ENCODE results near the gene MUC5B.

MUC5B gene

GRCh38 chr11:1285876-1286275, 63.0 kb downstream of the MUC5B start:
- DNase-seq (ENCODE audit: low spot score): no peak

GRCh38 chr11:1287928-1288327, 65.1 kb downstream of the MUC5B start:
- DNase-seq (ENCODE audit: low spot score): no peak

GRCh38 chr11:1288426-1289151, 65.7 kb downstream of the MUC5B start:
- DNase-seq (ENCODE audit: low spot score): no peak

GRCh38 chr11:1289211-1289935, 66.5 kb downstream of the MUC5B start:
- no peak for DNase-seq (ENCODE audit: low spot score)

- no peak for DNase-seq (ENCODE audit: low spot score)
Measured at GRCh38 chr11:1290052-1291040, 67.5 kb downstream of the MUC5B start.

GRCh38 chr11:1291295-1292017, 68.6 kb downstream of the MUC5B start:
- DNase-seq (ENCODE audit: low spot score): no peak

- DNase-seq (ENCODE audit: low spot score): no peak
Measured at GRCh38 chr11:1292018-1292643, 69.3 kb downstream of the MUC5B start.

GRCh38 chr11:1292644-1293618, 70.1 kb downstream of the MUC5B start:
- peak; percentile 10 for DNase-seq (ENCODE audit: low spot score)

GRCh38 chr11:1293619-1294015, 70.8 kb downstream of the MUC5B start:
- DNase-seq (ENCODE audit: low spot score): peak; percentile 19

GRCh38 chr11:1295086-1295485, 72.2 kb downstream of the MUC5B start:
- no peak for DNase-seq (ENCODE audit: low spot score)

- DNase-seq (ENCODE audit: low spot score): no peak
Measured at GRCh38 chr11:1295591-1295990, 72.7 kb downstream of the MUC5B start.

GRCh38 chr11:1296287-1296686, 73.4 kb downstream of the MUC5B start:
- DNase-seq (ENCODE audit: low spot score): no peak

GRCh38 chr11:1297011-1297575, 74.2 kb downstream of the MUC5B start:
- no peak for DNase-seq (ENCODE audit: low spot score)

- DNase-seq (ENCODE audit: low spot score): peak; percentile 6
Measured at GRCh38 chr11:1297576-1298473, 75.0 kb downstream of the MUC5B start.

GRCh38 chr11:1298695-1299492, 76.0 kb downstream of the MUC5B start:
- no peak for DNase-seq (ENCODE audit: low spot score)

- DNase-seq (ENCODE audit: low spot score): no peak
Measured at GRCh38 chr11:1299621-1300020, 76.8 kb downstream of the MUC5B start.

- DNase-seq (ENCODE audit: low spot score): no peak
Measured at GRCh38 chr11:1300121-1300520, 77.3 kb downstream of the MUC5B start.

All from kidney capillary endothelial cell (primary cell).